ENCODE data around the gene DAAM2.

Gene DAAM2

DNA sequence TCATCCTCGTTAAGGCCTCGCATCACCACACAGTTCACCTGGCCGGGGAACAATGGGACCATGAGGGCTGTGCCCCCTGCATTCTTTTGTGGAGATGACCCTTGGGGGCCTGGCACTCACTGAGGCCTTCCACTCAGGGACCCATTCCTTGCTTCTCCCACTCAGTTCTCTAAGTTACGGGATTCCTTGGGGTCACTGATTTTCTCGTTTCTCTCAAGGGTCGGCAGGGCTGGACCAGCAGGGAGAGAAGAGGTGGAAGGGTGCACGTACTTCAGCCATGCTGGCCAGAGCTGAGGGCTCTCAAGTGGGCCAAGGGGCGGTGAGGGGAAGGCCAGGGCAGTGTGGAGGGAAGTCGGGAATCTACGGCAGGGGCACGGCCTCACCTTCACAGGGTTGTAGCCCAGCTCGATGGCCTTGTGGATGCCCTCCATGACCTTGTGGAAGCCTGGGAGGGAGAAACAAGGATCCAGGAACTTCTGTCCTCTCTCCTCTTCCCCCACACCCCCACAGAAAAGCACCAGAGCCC is 121.3 kb downstream of the DAAM2 start:
- FAIRE-seq (no peak), DNase-seq (ENCODE audit: insufficient read length, low spot score) (no peak)
- TF ChIP-seq TAF1 (IDR thresholded peaks at IDR 0.05; ENCODE audit: low read depth, low read length) (no peak), PAX5 (IDR thresholded peaks at IDR 0.05; ENCODE audit: insufficient read depth, low read length, severe bottlenecking) (no peak), POLR2A (IDR thresholded peaks at IDR 0.05; ENCODE audit: low read depth, low read length) (no peak), POU2F2 (IDR thresholded peaks at IDR 0.05; ENCODE audit: low read depth, low read length) (no peak), SPI1 (IDR thresholded peaks at IDR 0.05; ENCODE audit: low read depth, low read length) (no peak), POLR2AphosphoS5 (IDR thresholded peaks at IDR 0.05; ENCODE audit: low read depth, low read length) (no peak)

DNA sequence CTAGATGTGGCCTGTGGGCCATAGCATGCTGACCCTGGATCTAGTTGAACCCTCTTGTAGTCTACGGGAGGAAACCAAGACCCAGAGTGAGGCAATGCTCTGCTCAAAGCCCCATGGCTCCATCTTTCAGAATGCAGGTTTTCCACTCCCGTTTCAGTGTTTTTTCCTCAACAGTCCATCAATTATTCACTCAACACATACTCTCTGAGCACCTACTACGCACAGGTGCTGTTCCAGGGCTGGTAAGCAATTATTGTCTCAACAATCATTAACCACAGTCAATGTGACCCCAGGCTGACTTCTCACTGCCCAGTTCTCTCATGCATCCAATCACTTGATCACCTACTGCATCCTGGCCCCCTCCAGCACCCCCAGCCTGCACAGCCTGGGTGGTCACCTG is 122.1 kb downstream of the DAAM2 start:
- FAIRE-seq = no peak
- TF ChIP-seq POLR2A (IDR thresholded peaks at IDR 0.05; ENCODE audit: low read depth, low read length) (no peak), PAX5 (IDR thresholded peaks at IDR 0.05; ENCODE audit: insufficient read depth, low read length, severe bottlenecking) (no peak), POLR2AphosphoS5 (IDR thresholded peaks at IDR 0.05; ENCODE audit: low read depth, low read length) (no peak), TAF1 (IDR thresholded peaks at IDR 0.05; ENCODE audit: low read depth, low read length) (no peak), SPI1 (IDR thresholded peaks at IDR 0.05; ENCODE audit: low read depth, low read length) (no peak), POU2F2 (IDR thresholded peaks at IDR 0.05; ENCODE audit: low read depth, low read length) (no peak)
- DNase-seq (ENCODE audit: insufficient read length, low spot score) = no peak

DNA sequence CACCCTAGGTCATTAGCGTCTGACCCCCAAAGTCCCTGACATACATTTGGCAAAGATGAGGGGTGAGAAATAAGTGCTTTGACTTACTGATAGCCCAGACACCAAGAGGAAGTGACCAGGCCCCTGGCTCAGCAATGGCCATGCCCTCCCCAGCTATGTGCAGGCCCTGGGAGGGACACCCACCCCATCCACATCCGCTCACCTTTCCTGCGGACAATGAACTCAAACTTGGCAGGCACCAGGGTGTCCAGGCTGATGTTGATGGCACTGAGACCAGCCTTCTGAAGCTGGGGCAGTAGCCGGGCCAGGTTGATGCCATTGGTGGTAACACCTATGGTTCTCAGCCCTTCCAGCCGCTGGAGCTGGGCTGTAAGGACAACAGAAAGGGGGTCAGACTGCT is 123.7 kb downstream of the DAAM2 start:
- TF ChIP-seq SPI1 (IDR thresholded peaks at IDR 0.05; ENCODE audit: low read depth, low read length) (no peak), POLR2A (IDR thresholded peaks at IDR 0.05; ENCODE audit: low read depth, low read length) (no peak), POU2F2 (IDR thresholded peaks at IDR 0.05; ENCODE audit: low read depth, low read length) (no peak), POLR2AphosphoS5 (IDR thresholded peaks at IDR 0.05; ENCODE audit: low read depth, low read length) (no peak), PAX5 (IDR thresholded peaks at IDR 0.05; ENCODE audit: insufficient read depth, low read length, severe bottlenecking) (no peak), TAF1 (IDR thresholded peaks at IDR 0.05; ENCODE audit: low read depth, low read length) (no peak)
- DNase-seq (ENCODE audit: insufficient read length, low spot score) (no peak), FAIRE-seq (no peak)

DNA sequence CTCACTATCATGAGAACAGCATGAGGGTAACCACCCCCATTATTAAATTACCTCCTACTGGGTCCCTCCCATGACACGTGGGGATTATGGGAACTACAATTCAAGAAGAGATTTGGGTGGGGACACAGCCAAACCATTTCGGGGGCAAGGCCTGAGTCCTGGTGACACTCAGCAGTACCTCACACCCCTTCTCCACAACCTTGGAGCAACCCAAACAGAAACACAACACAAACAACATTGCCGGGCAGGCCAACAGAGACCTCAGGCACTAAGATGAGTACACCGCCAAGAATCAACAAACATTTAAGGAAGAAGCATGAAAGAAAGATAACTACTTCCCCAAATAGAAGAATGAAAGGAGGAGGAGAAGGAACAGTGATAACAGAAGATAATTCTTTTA is 125.2 kb downstream of the DAAM2 start:
- TF ChIP-seq TAF1 (IDR thresholded peaks at IDR 0.05; ENCODE audit: low read depth, low read length) (no peak), POU2F2 (IDR thresholded peaks at IDR 0.05; ENCODE audit: low read depth, low read length) (no peak), POLR2A (IDR thresholded peaks at IDR 0.05; ENCODE audit: low read depth, low read length) (no peak), POLR2AphosphoS5 (IDR thresholded peaks at IDR 0.05; ENCODE audit: low read depth, low read length) (no peak), SPI1 (IDR thresholded peaks at IDR 0.05; ENCODE audit: low read depth, low read length) (no peak), PAX5 (IDR thresholded peaks at IDR 0.05; ENCODE audit: insufficient read depth, low read length, severe bottlenecking) (no peak)
- FAIRE-seq = no peak

DNA sequence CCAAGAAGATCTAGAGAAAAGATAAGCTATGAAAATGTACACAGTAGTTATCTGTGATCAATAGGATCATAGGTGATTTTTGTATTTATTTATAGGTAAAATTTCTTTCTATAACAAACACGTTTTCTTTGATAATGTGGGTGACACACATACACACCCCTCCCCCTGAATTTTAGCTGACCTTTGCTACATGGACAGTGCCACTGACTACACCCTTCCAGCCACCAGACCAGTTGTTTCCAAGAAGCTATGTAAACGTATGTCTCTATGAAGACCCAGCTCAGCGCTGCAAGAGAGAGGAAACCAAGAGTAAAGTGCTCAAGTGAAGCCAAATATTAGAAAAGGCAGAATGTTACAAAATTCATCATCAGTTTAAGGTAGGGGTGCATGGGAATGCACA is 125.8 kb downstream of the DAAM2 start:
- FAIRE-seq (no peak), DNase-seq (ENCODE audit: insufficient read length, low spot score) (no peak)
- no peak for TF ChIP-seq SPI1 (IDR thresholded peaks at IDR 0.05; ENCODE audit: low read depth, low read length)
- no peak for TF ChIP-seq POU2F2 (IDR thresholded peaks at IDR 0.05; ENCODE audit: low read depth, low read length)
- no peak for TF ChIP-seq PAX5 (IDR thresholded peaks at IDR 0.05; ENCODE audit: insufficient read depth, low read length, severe bottlenecking)
- TF ChIP-seq TAF1 (IDR thresholded peaks at IDR 0.05; ENCODE audit: low read depth, low read length) = no peak
- TF ChIP-seq POLR2A (IDR thresholded peaks at IDR 0.05; ENCODE audit: low read depth, low read length) = no peak
- TF ChIP-seq POLR2AphosphoS5 (IDR thresholded peaks at IDR 0.05; ENCODE audit: low read depth, low read length) = no peak

More for the DNA sequence above, 125.2 kb downstream of the DAAM2 start:
- no peak for DNase-seq (ENCODE audit: insufficient read length, low spot score)

DNA sequence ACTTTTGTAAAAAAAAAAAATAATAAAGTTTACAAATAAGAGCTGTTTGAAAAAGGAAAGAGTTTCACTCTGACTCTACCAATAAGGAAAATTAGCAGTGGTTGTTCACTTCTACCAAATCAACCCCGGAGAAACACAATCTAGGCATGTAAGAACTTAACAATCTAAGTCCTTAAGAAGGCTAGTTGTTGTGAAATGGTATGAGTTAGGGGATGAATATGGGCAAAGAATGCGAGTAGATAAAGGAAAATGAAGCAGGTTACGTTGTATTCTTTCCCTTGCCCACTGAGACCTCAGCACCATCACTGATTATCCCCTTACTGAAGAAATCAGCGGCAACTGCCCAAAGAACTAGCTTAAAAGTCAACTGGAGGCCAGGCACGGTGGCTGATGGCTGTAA is 126.7 kb downstream of the DAAM2 start:
- TF ChIP-seq TAF1 (IDR thresholded peaks at IDR 0.05; ENCODE audit: low read depth, low read length) (no peak), SPI1 (IDR thresholded peaks at IDR 0.05; ENCODE audit: low read depth, low read length) (no peak), PAX5 (IDR thresholded peaks at IDR 0.05; ENCODE audit: insufficient read depth, low read length, severe bottlenecking) (no peak), POLR2AphosphoS5 (IDR thresholded peaks at IDR 0.05; ENCODE audit: low read depth, low read length) (no peak), POLR2A (IDR thresholded peaks at IDR 0.05; ENCODE audit: low read depth, low read length) (no peak), POU2F2 (IDR thresholded peaks at IDR 0.05; ENCODE audit: low read depth, low read length) (no peak)
- FAIRE-seq (no peak), DNase-seq (ENCODE audit: insufficient read length, low spot score) (no peak)

DNA sequence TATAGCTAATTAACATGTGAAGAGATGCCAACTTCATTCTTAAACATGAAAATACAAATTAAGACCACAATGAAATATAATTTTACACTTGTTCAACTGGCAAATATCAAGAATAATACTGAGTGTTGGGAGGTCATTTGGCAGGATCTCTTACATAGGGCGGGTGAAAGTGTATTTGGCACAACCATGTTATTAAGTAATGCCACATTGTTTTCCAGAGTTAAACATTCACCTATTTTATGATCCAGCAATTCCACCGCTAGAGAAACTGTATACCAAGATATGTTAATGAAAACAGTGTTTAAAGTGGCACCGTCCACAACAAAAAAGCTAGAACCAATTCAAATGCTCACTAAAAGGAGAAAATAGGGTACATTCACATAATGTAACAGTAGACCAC is 128.0 kb downstream of the DAAM2 start:
- FAIRE-seq = no peak

DNA sequence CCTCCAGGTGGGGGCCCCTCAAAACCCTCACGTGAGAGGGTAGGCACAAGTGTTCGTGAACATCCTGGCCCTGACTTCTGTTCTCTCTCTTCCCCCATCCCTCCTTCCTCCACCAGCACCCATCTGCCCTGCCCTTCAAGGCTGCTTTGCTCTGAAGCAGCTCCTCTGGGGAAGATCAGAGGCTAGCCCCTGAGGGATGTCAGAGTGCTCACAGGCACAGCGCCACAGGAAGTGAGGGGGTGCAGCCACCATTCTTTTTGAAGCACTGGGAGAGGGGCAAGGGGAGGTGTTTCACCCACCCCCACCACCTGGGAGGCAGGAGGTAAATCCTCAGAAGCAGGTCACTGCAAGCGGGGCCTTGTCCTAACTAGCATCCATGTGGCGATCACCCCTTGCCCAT is 130.6 kb downstream of the DAAM2 start:
- no peak for FAIRE-seq
- no peak for DNase-seq (ENCODE audit: insufficient read length, low spot score)
- TF ChIP-seq SPI1 (IDR thresholded peaks at IDR 0.05; ENCODE audit: low read depth, low read length) = no peak
- no peak for TF ChIP-seq POU2F2 (IDR thresholded peaks at IDR 0.05; ENCODE audit: low read depth, low read length)
- no peak for TF ChIP-seq POLR2A (IDR thresholded peaks at IDR 0.05; ENCODE audit: low read depth, low read length)
- TF ChIP-seq PAX5 (IDR thresholded peaks at IDR 0.05; ENCODE audit: insufficient read depth, low read length, severe bottlenecking) = no peak
- no peak for TF ChIP-seq POLR2AphosphoS5 (IDR thresholded peaks at IDR 0.05; ENCODE audit: low read depth, low read length)
- no peak for TF ChIP-seq TAF1 (IDR thresholded peaks at IDR 0.05; ENCODE audit: low read depth, low read length)

More for the DNA sequence above, 128.0 kb downstream of the DAAM2 start:
- no peak for DNase-seq (ENCODE audit: insufficient read length, low spot score)
- TF ChIP-seq POU2F2 (IDR thresholded peaks at IDR 0.05; ENCODE audit: low read depth, low read length) = no peak
- TF ChIP-seq POLR2A (IDR thresholded peaks at IDR 0.05; ENCODE audit: low read depth, low read length) = no peak
- TF ChIP-seq TAF1 (IDR thresholded peaks at IDR 0.05; ENCODE audit: low read depth, low read length) = no peak
- TF ChIP-seq POLR2AphosphoS5 (IDR thresholded peaks at IDR 0.05; ENCODE audit: low read depth, low read length) = no peak
- no peak for TF ChIP-seq SPI1 (IDR thresholded peaks at IDR 0.05; ENCODE audit: low read depth, low read length)
- TF ChIP-seq PAX5 (IDR thresholded peaks at IDR 0.05; ENCODE audit: insufficient read depth, low read length, severe bottlenecking) = no peak

DNA sequence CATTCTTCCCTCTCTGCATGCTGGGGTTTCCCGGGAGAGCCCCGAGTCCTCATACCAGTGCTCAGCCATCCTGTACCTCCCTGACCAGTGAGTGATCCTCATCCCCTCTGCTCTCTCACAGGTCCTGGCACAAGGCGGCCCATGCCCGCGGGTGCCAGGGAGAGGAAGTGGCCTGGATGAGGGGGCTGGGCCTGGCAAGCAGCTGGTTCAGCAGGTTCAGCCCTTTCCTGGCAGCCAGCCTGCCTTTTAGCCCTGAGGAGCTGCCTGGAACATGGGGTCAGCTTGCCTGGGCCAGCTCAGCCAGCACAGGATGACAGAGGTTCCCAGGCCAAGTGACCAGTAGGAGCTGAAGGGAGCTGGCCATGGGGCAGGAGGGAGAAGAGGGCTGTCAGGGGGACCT is 131.2 kb downstream of the DAAM2 start:
- FAIRE-seq = no peak
- no peak for DNase-seq (ENCODE audit: insufficient read length, low spot score)
- TF ChIP-seq SPI1 (IDR thresholded peaks at IDR 0.05; ENCODE audit: low read depth, low read length) (no peak), TAF1 (IDR thresholded peaks at IDR 0.05; ENCODE audit: low read depth, low read length) (no peak), POU2F2 (IDR thresholded peaks at IDR 0.05; ENCODE audit: low read depth, low read length) (no peak), POLR2A (IDR thresholded peaks at IDR 0.05; ENCODE audit: low read depth, low read length) (no peak), POLR2AphosphoS5 (IDR thresholded peaks at IDR 0.05; ENCODE audit: low read depth, low read length) (no peak), PAX5 (IDR thresholded peaks at IDR 0.05; ENCODE audit: insufficient read depth, low read length, severe bottlenecking) (no peak)

DNA sequence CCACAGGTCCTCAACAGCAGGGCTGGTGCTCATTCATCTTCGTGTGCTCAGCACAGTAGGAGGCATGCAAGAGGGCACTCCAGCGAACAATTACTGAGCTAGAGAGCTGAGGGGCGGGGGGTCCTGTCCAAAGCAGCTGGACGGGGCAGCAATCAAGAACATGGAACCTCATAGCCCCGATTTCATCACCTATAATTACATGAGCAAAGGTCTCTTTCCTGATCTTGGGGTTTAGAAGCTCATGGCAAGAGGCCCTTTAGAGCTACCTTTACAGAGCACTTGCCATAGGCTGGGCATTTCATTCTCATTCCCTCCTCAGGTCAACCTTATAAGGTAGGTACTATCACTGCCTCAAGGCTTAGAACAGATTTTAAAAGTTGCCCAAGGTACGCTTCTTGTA is 131.7 kb downstream of the DAAM2 start:
- no peak for DNase-seq (ENCODE audit: insufficient read length, low spot score)
- TF ChIP-seq POLR2AphosphoS5 (IDR thresholded peaks at IDR 0.05; ENCODE audit: low read depth, low read length) = no peak
- TF ChIP-seq SPI1 (IDR thresholded peaks at IDR 0.05; ENCODE audit: low read depth, low read length) = no peak
- no peak for TF ChIP-seq TAF1 (IDR thresholded peaks at IDR 0.05; ENCODE audit: low read depth, low read length)
- TF ChIP-seq PAX5 (IDR thresholded peaks at IDR 0.05; ENCODE audit: insufficient read depth, low read length, severe bottlenecking) = no peak
- no peak for TF ChIP-seq POU2F2 (IDR thresholded peaks at IDR 0.05; ENCODE audit: low read depth, low read length)
- TF ChIP-seq POLR2A (IDR thresholded peaks at IDR 0.05; ENCODE audit: low read depth, low read length) = no peak

More for the DNA sequence above, 131.7 kb downstream of the DAAM2 start:
- FAIRE-seq = no peak

Measured in GM12891 (cell line).